Stimulated activated CD8-positive, alpha-beta memory T cell treated with anti-CD3 and anti-CD28 coated beads, Interleukin-4, amount 100 ng/mL, for 1 hour (primary cell): Measurements from ENCODE around the gene RPS6KA2.
"Not testable (repeated sequence)": the region's sequence is repeated elsewhere in the genome, so short reads cannot be mapped to it uniquely, and the experiment has no call there.

Experiments
- DNase-seq, 2 donors: peaks; one replicate each; pipeline ENCODE4 v3.0.0-alpha.2; 2020; ENCODE audit warnings: low read depth in 2 of 2, low spot score in 1 of 2

Gene RPS6KA2

GRCh38 chr6:166533205-166533824, 93.7 kb downstream of the RPS6KA2 start:
- no peak for DNase-seq

- DNase-seq = no peak
These were observed 94.7 kb downstream of the RPS6KA2 start for GRCh38 chr6:166532302-166532701.

DNA sequence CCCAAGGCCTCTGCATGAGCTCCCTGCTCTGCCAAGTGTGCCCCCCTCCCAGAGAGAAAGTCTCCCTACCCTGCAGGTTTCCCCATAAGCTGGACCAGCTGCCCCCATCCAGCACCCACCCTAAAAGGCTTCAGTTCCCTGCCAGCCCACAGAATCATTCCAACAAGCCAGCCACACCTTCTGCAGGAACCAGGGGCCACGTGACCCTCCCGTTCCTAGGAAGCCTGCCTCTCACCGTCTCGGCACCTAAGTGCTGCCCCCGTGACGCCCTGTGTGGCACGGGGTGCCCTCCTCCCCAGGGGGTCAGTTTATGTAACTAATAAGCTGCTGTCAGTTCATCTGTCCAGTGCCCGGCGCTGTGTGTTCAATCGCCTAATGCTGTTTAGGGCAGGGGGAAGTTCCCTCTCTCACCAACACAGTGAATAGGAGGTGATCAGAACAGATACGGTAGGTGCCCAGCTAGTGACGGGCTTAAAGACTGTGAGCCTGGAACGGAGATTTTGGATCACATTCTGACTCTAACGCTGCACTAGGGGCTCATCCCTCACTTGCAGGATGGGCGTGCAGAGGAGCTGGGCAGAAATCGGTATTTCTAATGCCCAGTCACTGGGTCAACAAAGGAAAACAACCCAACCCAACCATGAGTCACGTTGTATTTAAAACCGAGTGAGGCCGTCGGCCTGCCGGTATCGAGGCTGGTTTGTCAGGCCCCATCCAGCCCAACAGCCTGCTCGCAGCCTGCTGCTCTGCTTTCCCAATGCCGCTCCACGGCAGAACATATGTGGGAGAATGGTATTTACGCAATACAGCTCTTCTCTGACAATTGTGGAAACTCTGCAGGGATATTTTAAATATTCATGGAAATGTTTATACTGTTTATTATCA, 96.6 kb downstream of the RPS6KA2 start:
- no peak for DNase-seq

DNA sequence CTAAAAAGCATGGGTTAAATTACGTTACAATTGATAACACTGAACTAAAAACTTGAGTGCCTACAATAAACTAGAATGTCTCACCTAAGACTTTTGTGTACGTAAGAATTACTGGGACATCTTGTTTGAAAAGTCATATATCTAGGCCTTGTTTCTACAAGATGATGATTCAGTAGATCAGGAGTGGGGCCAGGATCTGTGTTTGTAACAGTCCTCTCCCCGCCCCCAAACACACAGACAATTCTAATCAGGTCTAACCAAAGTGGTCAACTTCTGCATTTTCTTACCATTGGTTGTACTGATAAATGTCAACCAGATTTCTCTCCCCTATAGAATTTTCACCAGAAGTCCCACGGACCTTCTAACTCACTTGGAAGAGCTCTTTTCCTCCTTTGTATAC, 97.5 kb downstream of the RPS6KA2 start:
- no peak for DNase-seq

DNA sequence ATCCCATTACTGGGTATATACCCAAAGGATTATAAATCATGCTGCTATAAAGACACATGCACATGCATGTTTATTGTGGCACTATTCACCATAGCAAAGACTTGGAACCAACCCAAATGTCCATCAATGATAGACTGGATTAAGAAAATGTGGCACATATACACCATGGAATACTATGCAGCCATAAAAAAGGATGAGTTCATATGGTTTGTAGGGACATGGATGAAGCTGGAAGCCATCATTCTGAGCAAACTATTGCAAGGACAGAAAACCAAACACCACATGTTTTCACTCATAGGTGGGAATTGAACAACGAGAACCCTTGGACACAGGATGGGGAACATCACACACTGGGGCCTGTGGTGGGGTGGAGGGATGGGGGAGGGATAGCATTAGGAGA, 98.0 kb downstream of the RPS6KA2 start:
- DNase-seq = not testable (repeated sequence)

DNA sequence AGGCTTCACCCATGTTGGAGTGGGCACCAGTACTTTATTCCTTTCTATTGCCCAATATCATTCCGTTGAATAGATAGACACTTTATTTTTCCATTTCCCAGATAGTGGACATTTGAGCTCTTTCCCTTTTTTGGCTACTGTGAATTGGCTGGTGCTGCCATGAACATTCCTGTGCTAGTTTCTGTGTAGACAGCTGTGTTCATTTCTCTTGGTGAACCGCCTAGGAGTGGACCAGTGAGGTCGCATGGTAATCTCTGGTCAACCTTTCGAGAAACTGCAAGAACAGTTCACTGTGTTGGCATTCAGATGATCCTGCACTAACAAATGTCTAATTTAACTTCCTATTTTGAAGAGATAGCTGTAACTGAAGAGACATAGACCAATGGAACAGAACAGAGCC, 99.2 kb downstream of the RPS6KA2 start:
- DNase-seq = no peak

DNA sequence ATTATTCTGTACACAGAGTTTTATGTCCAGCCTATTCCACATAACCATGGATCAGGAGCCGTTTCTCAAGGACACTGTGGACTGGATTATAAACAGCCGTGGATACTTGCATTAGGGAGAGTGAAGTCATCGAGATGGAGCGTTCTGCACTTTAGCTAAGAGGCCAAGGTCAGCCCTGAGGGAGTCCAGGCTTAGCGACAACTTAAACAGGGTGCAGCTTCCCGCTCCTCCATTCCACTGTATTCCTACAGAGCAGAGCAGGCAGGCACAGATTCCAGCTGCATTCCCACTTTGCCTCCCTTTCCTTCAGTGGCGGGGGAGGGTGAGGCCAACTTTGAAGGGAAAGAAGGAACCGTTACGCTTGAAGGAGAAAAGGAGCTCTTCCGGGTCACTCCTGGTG, 100.1 kb downstream of the RPS6KA2 start:
- no peak for DNase-seq

DNA sequence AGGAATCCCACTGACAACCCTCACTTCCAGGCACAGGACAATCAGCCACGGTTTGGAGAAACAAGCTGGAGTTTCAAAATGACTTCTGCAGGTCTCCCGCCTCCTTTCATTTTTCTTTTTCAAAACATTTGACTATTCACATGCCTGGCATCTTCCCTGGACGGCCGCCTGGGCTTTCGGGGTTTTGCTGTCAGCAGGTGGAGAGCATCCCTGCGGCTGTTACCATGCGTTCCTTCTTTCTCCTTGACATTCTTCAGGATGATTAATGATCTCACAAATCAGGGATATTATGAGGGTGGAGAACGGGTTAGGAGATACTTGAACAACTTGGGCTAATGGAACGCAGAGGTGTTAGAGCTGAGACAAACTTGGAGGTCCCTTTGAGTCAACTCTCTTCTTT, 101.5 kb downstream of the RPS6KA2 start:
- no peak for DNase-seq

DNA sequence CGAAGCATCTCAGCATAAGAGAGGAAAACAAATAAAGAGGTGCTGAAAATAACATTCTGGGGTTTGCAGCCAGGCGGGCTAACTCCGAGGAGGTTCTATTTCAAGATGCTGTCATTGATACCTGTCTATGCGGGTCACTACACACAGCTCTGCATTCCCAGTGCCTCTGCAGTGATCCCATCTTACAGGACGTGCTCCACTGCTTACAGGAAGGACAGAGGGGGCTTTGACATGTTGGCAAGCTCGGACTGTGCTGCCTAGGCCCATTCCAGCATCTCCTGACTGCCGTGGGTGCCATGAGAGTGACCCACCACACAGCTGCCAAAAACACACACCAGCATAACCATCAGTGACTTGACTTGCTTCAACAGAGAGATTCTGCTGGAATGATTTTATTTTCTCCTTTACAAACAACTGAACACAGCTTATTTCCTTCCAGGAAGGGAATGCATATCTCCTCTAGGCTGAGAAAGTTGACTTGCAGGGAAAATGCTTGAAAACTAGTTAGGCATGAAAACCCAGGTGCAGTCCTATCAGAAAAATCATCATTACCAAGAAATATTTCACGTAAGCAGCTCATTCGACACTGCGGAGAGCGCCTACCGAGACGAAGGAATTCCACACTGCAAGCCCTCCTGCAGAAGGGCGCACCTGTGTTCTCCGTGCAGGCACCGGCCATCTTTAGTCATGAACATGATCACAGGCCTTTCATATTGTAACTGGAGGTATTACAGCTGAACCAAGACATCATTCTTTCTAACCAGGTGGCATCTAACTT, 103.1 kb downstream of the RPS6KA2 start:
- no peak for DNase-seq

- DNase-seq = no peak
These were observed 105.9 kb downstream of the RPS6KA2 start for GRCh38 chr6:166520905-166521834.

DNA sequence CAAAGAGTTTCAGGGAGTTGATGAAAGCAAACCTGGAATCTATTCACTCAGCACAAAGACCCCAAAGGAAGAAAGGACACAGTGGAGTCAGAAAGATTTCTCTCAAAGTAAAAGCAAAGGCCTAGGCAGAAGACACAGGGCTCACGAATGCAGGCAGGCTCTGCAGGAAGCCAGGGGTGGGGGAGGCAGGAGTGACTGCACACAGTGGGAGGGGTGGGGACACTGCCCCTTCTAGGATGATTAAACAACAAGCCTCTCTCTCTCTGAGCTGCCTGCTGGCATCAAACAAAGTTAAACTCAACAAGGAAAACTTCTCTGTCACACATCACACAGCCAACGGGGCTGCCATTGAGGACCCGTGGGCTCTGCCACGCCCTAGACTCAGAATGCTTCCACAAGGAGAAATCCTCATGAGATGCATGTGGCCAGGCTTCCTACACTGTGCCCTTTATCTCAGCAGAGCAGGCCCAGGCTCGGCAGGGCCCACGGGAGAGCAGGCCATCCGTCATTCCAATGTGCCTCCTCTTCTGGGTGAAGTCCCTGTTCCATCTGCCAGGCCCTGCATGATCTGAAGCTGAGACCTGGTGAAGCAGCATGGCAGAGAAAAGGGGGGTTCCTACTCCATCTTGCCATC, 110.7 kb downstream of the RPS6KA2 start:
- DNase-seq = no peak

DNA sequence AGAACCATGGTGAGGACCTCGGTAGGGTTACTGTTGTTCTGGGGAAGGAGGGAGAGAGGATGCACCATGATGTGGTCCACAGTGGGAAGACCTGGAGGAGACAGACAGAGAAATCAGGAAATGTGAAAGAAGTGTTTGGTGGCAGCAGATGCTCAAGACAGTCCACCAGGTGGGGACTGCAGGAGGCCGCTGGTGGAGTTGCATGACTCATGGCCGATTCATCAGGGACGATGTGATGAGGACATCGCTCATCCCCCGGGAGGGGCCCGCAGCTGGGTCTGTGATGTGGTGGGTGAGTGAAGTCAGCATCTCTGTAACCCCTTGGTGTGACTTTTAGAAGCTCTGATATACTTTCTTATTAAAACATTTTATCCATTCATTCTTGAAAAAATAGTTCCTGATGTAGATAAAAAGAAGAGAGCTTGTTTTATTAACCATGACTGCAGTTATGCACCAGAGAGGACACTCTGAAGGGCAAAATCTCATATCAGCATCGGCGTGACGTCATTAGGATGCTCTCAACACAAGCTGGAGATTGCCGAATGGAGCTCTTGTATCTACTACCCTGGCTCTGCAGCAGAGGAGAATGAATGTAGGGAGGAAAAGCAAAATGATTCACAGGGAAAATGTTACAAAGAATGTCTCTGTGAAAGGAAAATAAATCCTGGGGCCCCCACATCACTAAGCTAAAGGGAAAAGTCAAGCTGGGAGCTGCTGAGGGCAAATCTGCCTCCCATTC, 111.8 kb downstream of the RPS6KA2 start:
- peak; percentile 9 to 19 for DNase-seq

DNA sequence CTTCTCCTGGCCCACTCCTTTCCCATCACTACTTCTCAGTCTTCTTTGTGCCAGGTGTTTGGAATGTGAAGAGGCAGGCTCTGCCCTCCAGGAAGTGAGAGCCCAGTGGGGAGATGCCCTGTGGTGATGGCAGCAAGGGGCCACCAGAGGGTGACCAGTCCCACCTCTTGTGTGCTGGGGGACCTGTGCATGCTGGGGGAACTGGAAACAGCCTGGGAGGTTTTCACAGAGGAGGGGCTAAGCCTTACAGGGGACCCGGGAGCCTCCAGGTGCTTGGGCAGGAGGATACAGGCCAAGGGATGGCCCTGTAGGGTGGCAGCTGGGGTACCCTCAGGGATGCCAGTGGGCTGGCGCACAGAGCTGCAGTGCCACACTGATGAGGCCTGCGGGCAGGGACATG, 112.9 kb downstream of the RPS6KA2 start:
- no peak for DNase-seq

DNA sequence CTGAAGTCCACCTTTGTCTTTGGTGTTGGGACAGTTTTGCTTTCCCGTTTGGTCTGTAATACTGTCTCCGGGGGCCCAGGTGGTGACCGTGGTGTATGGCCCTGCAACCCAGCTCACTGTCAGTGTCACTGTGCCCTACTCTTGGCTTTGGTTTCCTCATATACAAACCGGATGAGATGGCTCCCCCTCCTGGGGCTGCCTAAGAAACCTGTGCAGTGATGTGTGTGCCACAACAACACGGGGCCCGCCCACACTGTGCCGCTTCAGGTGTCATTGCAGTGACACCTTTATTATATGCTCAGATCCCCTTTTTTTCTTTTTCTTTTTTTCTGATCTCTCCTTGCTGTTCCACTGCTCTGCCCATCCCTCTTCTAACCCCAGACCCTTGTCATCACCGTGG, 114.5 kb downstream of the RPS6KA2 start:
- DNase-seq = no peak

GRCh38 chr6:166511316-166511715, 115.7 kb downstream of the RPS6KA2 start:
- no peak for DNase-seq

DNA sequence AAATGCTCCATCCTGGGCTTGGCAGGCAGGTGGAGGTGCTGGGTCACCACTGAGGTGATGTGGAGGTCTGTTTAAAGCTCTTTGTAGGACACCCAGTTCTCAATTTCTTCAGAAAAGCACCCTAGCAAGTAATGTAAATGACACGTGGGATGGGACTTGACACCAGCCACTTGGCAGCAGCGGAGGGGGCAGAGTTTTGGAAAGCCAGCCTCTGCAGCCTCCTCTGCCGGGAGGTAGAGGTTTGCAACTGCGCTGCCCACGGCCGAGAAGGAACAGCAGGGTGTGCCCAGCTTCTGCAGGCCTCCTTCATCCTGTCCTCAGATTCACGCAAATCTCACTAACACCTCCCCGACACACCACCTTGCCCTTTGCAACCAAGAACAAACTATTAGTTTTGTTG, 117.9 kb downstream of the RPS6KA2 start:
- DNase-seq = no peak

GRCh38 chr6:166508726-166509125, 118.3 kb downstream of the RPS6KA2 start:
- no peak for DNase-seq

- DNase-seq = no peak
These were observed 119.1 kb downstream of the RPS6KA2 start for GRCh38 chr6:166507809-166508564.

- DNase-seq = no peak
These were observed 119.7 kb downstream of the RPS6KA2 start for GRCh38 chr6:166507380-166507779.
